Thyroid gland (tissue), 4 donors: ENCODE results near the gene PPM1L.

Source experiments
- POLR2A ChIP-seq, 2 donors: fragments of 450-650 bp; IDR thresholded peaks; one replicate each; pipeline ENCODE4 v1.6.1; 2017; ENCODE audit warnings: antibody characterized with exemption in 2 of 2, mild to moderate bottlenecking in 2 of 2, moderate library complexity in 1 of 2
- TF ChIP-seq, protein P1 (sequence below), 6 experiments: fragments of 200-600 bp in 3 of 6; fragments of 450-650 bp in 3 of 6; sonication (generic) in 3 of 6; IDR thresholded peaks; one replicate each; pipeline ENCODE4 v1.5.1; 2016 to 2019; ENCODE audit warnings: antibody characterized with exemption in 6 of 6, mild to moderate bottlenecking in 2 of 6, inconsistent platforms in 1 of 6, moderate library complexity in 1 of 6

DNA sequence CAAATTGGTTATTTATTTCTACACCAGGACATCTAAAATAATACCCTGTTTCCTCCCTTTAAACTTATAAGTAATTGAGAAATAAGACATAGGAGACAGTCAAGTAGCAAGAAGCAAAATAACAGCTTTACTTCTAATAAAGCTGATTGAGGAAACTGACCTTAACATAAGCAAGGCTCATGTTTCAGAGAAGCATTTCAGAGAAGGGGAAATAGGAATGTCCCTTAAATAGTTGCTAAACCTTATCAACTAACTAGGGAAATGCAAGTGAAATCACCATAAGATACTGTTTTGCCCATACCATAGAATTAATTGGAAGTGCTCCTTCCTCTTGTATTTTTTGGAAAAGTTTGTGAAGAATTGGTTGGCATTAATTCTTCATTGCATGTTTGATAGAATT, 264.2 kb downstream of the PPM1L start:
- TF ChIP-seq, protein P1, sequence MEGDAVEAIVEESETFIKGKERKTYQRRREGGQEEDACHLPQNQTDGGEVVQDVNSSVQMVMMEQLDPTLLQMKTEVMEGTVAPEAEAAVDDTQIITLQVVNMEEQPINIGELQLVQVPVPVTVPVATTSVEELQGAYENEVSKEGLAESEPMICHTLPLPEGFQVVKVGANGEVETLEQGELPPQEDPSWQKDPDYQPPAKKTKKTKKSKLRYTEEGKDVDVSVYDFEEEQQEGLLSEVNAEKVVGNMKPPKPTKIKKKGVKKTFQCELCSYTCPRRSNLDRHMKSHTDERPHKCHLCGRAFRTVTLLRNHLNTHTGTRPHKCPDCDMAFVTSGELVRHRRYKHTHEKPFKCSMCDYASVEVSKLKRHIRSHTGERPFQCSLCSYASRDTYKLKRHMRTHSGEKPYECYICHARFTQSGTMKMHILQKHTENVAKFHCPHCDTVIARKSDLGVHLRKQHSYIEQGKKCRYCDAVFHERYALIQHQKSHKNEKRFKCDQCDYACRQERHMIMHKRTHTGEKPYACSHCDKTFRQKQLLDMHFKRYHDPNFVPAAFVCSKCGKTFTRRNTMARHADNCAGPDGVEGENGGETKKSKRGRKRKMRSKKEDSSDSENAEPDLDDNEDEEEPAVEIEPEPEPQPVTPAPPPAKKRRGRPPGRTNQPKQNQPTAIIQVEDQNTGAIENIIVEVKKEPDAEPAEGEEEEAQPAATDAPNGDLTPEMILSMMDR (IDR thresholded peaks at IDR 0.05): no peak
- no peak for TF ChIP-seq POLR2A (IDR thresholded peaks at IDR 0.05)
